H1 (cell line): ENCODE results near the gene MRPS9. TPM values are rescaled to one million over a fixed set of nuclear protein-coding genes. Genes with fewer than 3 reads are reported as not detected.

Source experiments
- CTCF ChIA-PET: fragments of 300-600 bp; sonication (Branson Sonifier 250); formaldehyde crosslinking; loops from one replicate; lab custom pipeline; 2021; ENCODE audit not compliant: partially characterized antibody; lab: Charles Lee
- POLR2A ChIA-PET: fragments of 300-600 bp; sonication (Branson Sonifier 250); formaldehyde crosslinking; loops from one replicate; lab custom pipeline; 2021; ENCODE audit warnings: inconsistent platforms; ENCODE audit not compliant: partially characterized antibody; lab: Charles Lee
- DNase-seq, 2 experiments: peaks; one replicate each; pipeline versions ENCODE4 v3.0.0 to v3.0.0-alpha.2; 2010 to 2022; ENCODE audit warnings: low spot score in 2 of 2, low read depth in 1 of 2, mixed read lengths in 1 of 2
- FAIRE-seq: peaks from 2 replicates; lab custom pipeline; 2011; peaks lifted over from hg19 to GRCh38; lab: Jason Lieb, UNC
- H2AFZ ChIP-seq: 2 replicates; pipeline ENCODE4 v1.8.1; 2012; ENCODE audit warnings: low read length, inconsistent platforms
- H2AK5ac ChIP-seq: 2 replicates; pipeline ENCODE4 v1.6.1; 2013; ENCODE audit warnings: low read depth, low read length
- H2BK120ac ChIP-seq: replicated peaks from 2 replicates; pipeline ENCODE3; 2013; ENCODE audit warnings: low read depth, low read length, inconsistent platforms
- H2BK12ac ChIP-seq: 2 replicates; pipeline ENCODE4 v1.6.1; 2013; ENCODE audit warnings: low read depth, low read length
- H2BK15ac ChIP-seq: 2 replicates; pipeline ENCODE4 v1.6.1; 2013; ENCODE audit warnings: low read length
- H2BK20ac ChIP-seq: 2 replicates; pipeline ENCODE4 v1.6.1; 2013; ENCODE audit warnings: low read length
- H2BK5ac ChIP-seq: 2 replicates; pipeline ENCODE4 v1.6.1; 2013; ENCODE audit warnings: low read depth, low read length
- H3K14ac ChIP-seq: 2 replicates; pipeline ENCODE4 v1.6.1; 2013; ENCODE audit warnings: inconsistent platforms; ENCODE audit not compliant: insufficient read length
- H3K18ac ChIP-seq: 2 replicates; pipeline ENCODE4 v1.6.1; 2013; ENCODE audit warnings: low read length; ENCODE audit errors: extremely low read depth
- H3K23ac ChIP-seq: 2 replicates; pipeline ENCODE4 v1.6.1; 2013; ENCODE audit warnings: inconsistent platforms; ENCODE audit not compliant: insufficient read length
- H3K23me2 ChIP-seq: 2 replicates; pipeline ENCODE4 v1.6.1; 2013; ENCODE audit warnings: low read depth, low read length
- H3K27ac ChIP-seq: 2 replicates; pipeline ENCODE4 v1.6.1; 2011; ENCODE audit warnings: low read depth, low read length, inconsistent platforms
- H3K27me3 ChIP-seq, 4 experiments: replicated peaks in 1 of 4; 1 replicate in 1 of 4; 2 replicates in 3 of 4; pipeline versions ENCODE4 v1.6.1 to v1.8.1; 2011 to 2013; ENCODE audit warnings: low read length in 3 of 4, mild to moderate bottlenecking in 3 of 4, inconsistent platforms in 2 of 4, mixed read lengths in 2 of 4, moderate library complexity in 1 of 4; ENCODE audit not compliant: control insufficient read depth in 3 of 4, insufficient read depth in 3 of 4; ENCODE audit errors: extremely low read depth in 1 of 4
- H3K36me3 ChIP-seq, 4 experiments: 2 replicates each; pipeline versions ENCODE4 v1.6.1 to v1.8.1; 2011 to 2013; ENCODE audit warnings: mild to moderate bottlenecking in 4 of 4, low read length in 3 of 4, moderate library complexity in 2 of 4, control low read depth in 1 of 4, inconsistent platforms in 1 of 4; ENCODE audit not compliant: insufficient read depth in 4 of 4, control insufficient read depth in 2 of 4
- H3K4ac ChIP-seq: replicated peaks from 2 replicates; pipeline ENCODE3; 2013; ENCODE audit warnings: low read length, low read depth, mixed read lengths, inconsistent platforms; ENCODE audit not compliant: insufficient read length
- H3K4me1 ChIP-seq, 4 experiments: replicated peaks in 1 of 4; 1 replicate in 1 of 4; 2 replicates in 3 of 4; pipeline versions ENCODE4 v1.6.1 to v1.8.1; 2011 to 2013; ENCODE audit warnings: low read length in 3 of 4, inconsistent platforms in 2 of 4, mixed read lengths in 1 of 4; ENCODE audit not compliant: insufficient read depth in 4 of 4, control insufficient read depth in 3 of 4
- H3K4me2 ChIP-seq, 2 experiments: 2 replicates each; pipeline versions ENCODE4 v1.6.1 to v1.8.1; 2011 to 2013; ENCODE audit warnings: low read depth in 2 of 2, low read length in 2 of 2, control low read depth in 1 of 2, inconsistent platforms in 1 of 2, mild to moderate bottlenecking in 1 of 2; ENCODE audit not compliant: insufficient read depth in 1 of 2
- H3K4me3 ChIP-seq, 4 experiments: fragments of 200-600, 300-600 bp in 1 of 4; sonication (generic), shearing (Covaris generic), sonication (Bioruptor Twin) in 1 of 4; 2 replicates each; pipeline versions ENCODE4 v1.5.1 to v1.8.1; 2011 to 2016; ENCODE audit warnings: low read length in 4 of 4, low read depth in 3 of 4, control low read depth in 2 of 4, inconsistent platforms in 2 of 4, mild to moderate bottlenecking in 2 of 4, mixed read lengths in 1 of 4, moderate library complexity in 1 of 4; ENCODE audit not compliant: insufficient read depth in 2 of 4; ENCODE audit errors: extremely low read depth in 1 of 4
- H3K56ac ChIP-seq: replicated peaks from 2 replicates; pipeline ENCODE3; 2013; ENCODE audit warnings: low read depth, mild to moderate bottlenecking, mixed read lengths, low read length, inconsistent platforms; ENCODE audit not compliant: insufficient read length
- H3K79me1 ChIP-seq: 2 replicates; pipeline ENCODE4 v1.6.1; 2013; ENCODE audit warnings: low read depth, low read length, control low read depth
- H3K79me2 ChIP-seq, 2 experiments: 2 replicates each; pipeline versions ENCODE4 v1.6.1 to v1.8.1; 2012 to 2013; ENCODE audit warnings: low read length in 2 of 2, mild to moderate bottlenecking in 2 of 2, inconsistent platforms in 1 of 2; ENCODE audit not compliant: insufficient read depth in 2 of 2, control insufficient read depth in 1 of 2
- H3K9ac ChIP-seq, 4 experiments: replicated peaks in 1 of 4; 1 replicate in 1 of 4; 2 replicates in 3 of 4; pipeline versions ENCODE4 v1.6.1 to v1.8.1; 2011 to 2013; ENCODE audit warnings: low read depth in 3 of 4, low read length in 3 of 4, control low read depth in 2 of 4, mild to moderate bottlenecking in 2 of 4, moderate library complexity in 2 of 4, inconsistent platforms in 1 of 4; ENCODE audit errors: extremely low read depth in 1 of 4
- H3K9me3 ChIP-seq, 2 experiments: 2 replicates each; pipeline versions ENCODE4 v1.6.1 to v1.8.1; 2012 to 2013; ENCODE audit warnings: mild to moderate bottlenecking in 2 of 2, moderate library complexity in 2 of 2, control low read depth in 1 of 2, inconsistent platforms in 1 of 2, low read depth in 1 of 2, low read length in 1 of 2, mixed read lengths in 1 of 2; ENCODE audit not compliant: insufficient read depth in 2 of 2
- H4K20me1 ChIP-seq, 2 experiments: replicated peaks in 1 of 2; 2 replicates each; pipeline versions ENCODE3 to v1.8.1; 2011 to 2013; ENCODE audit warnings: inconsistent platforms in 2 of 2, low read length in 2 of 2, mild to moderate bottlenecking in 1 of 2; ENCODE audit not compliant: insufficient read depth in 2 of 2, control insufficient read depth in 1 of 2
- H4K5ac ChIP-seq: 2 replicates; pipeline ENCODE4 v1.6.1; 2013; ENCODE audit warnings: low read length, low read depth, mixed read lengths, inconsistent platforms; ENCODE audit not compliant: insufficient read length
- H4K8ac ChIP-seq: 2 replicates; pipeline ENCODE4 v1.8.0; 2013; ENCODE audit warnings: mild to moderate bottlenecking, moderate library complexity, low read length, inconsistent platforms; ENCODE audit not compliant: insufficient read depth; ENCODE audit errors: extremely low read depth
- H4K91ac ChIP-seq: replicated peaks from 2 replicates; pipeline ENCODE3; 2013; ENCODE audit warnings: low read length, mixed read lengths, inconsistent platforms; ENCODE audit not compliant: insufficient read length
- TCF12 ChIP-seq: IDR thresholded peaks from 2 replicates; pipeline ENCODE4 v1.6.1; 2011; ENCODE audit warnings: low read depth, mild to moderate bottlenecking, low read length
- WGBS, 2 experiments: shearing (Covaris generic) in 1 of 2; methylation state at CpG; one replicate each; pipeline versions ENCODE4 v1.1.6 to v1.1.7; 2013 to 2015; ENCODE audit warnings: low lambda C conversion rate in 2 of 2, mixed read lengths in 2 of 2, inconsistent platforms in 1 of 2, low coverage in 1 of 2, missing lambda C conversion rate in 1 of 2; ENCODE audit not compliant: insufficient replicate concordance in 2 of 2, insufficient coverage in 1 of 2, insufficient read length in 1 of 2; ENCODE audit errors: extremely low coverage in 1 of 2, missing lambda C conversion rate in 1 of 2; 5-methylcytosine and 5-hydroxymethylcytosine counted together
- polyA plus RNA-seq, 7 experiments: library from polyadenylated mRNA; depleted of rRNA in 3 of 7; stranded (reverse) in 5 of 7; unstranded in 2 of 7; fragments of >200 nt in 5 of 7; fragments of 200-250 nt in 2 of 7; gene quantifications; 1 replicate in 5 of 7; 2 replicates in 1 of 7; 4 replicates in 1 of 7; pipeline versions ENCODE4 v1.2.1 to v1.2.3, GENCODE V29; 2011 to 2013; ENCODE audit warnings: missing spikeins in 2 of 7, mixed read lengths in 2 of 7
- total RNA-seq: library from RNA; stranded (reverse); fragmentation: NEBNext Ultra II Directional; extraction: Animal tissue kit (Norgen Biotek cat#: 25700); gene quantifications from 2 replicates; pipeline ENCODE4 v1.2.1, GENCODE V29; 2021

The MRPS9 gene
- total and polyA plus RNA-seq, 2 of the 8 experiments (the other 6 are each of a cell fraction or from before 2014, with no cell fraction given), result 36.2 to 71.0 TPM

DNA sequence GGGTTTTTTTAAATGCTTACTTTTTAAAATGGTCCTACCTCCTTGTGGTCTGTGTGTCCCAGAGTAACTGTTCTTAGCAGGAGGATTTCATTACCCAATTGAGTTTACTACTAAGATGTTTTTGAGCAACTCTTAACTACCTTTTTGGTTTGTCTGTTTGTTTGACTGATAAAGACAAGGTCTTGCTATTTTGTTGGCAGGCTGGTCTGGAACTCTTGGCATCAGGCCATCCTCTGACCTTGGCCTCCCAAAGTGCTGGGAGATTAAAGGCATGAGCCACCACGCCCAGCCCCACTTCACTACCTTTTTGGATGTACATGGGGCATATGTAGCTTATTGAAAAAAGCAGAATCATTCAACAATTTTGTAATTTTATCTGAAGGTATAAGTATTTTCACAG is 14.9 kb downstream of the MRPS9 start:
- no peak overlapping the region for H3K14ac ChIP-seq
- H3K4me3 ChIP-seq, result no peak overlapping the region
- no peak overlapping the region for H2BK120ac ChIP-seq
- H3K4ac ChIP-seq, result no peak overlapping the region
- no peak for TF ChIP-seq TCF12
- no peaks in the 10 kb centered on the region for H4K20me1 ChIP-seq
- no peak overlapping the region for H3K4me2 ChIP-seq
- no peaks in the 10 kb centered on the region for H3K4me1 ChIP-seq
- H3K36me3 ChIP-seq, result peaks cover 0 to 29% (median 8%) of the 10 kb centered on the region in 4 experiments; a peak in 4 of 8 replicates
- ChIA-PET CTCF (interaction anchor here (1.1 kb wide), 1 partner anchor 10 kb away, joined by 5 read pairs; no protein-coding TSS in a partner anchor), POLR2A (no interaction called here)
- no peaks in the 10 kb centered on the region for H3K23me2 ChIP-seq
- H3K79me1 ChIP-seq, result peaks cover 2% of the 10 kb centered on the region
- H2BK12ac ChIP-seq, result no peak overlapping the region
- H2AFZ ChIP-seq, result no peak overlapping the region
- peaks cover 0 to 47% of the 10 kb centered on the region in 2 experiments; a peak in 3 of 4 replicates for H3K79me2 ChIP-seq
- H3K56ac ChIP-seq, result no peak overlapping the region
- no peak overlapping the region for H2BK15ac ChIP-seq
- no peak overlapping the region for H3K18ac ChIP-seq
- WGBS, 2 experiments, result 71% methylated on average over 1 of the region's 1 CpG; no CpG with 5 or more reads in 1 of the 2 experiments
- no peak overlapping the region for H2AK5ac ChIP-seq
- H2BK20ac ChIP-seq, result no peak overlapping the region
- no peak overlapping the region for H3K23ac ChIP-seq
- H4K5ac ChIP-seq, result no peak overlapping the region
- no peak overlapping the region for H3K9ac ChIP-seq
- no peak overlapping the region for H4K91ac ChIP-seq
- no peak overlapping the region for H4K8ac ChIP-seq
- DNase-seq (no peak), FAIRE-seq (peak; percentile 39)
- peaks cover 0 to 5% of the 10 kb centered on the region in 2 experiments; a peak in 2 of 4 replicates for H3K9me3 ChIP-seq
- no peaks in the 10 kb centered on the region for H3K27me3 ChIP-seq
- H3K27ac ChIP-seq, result no peak overlapping the region
- no peak overlapping the region for H2BK5ac ChIP-seq
